K562 (cell line): Measurements from ENCODE around the gene SERPINB12. TPM values are rescaled to one million over a fixed set of nuclear protein-coding genes. Genes with fewer than 3 reads are reported as not detected.

Experiments used
- ATAC-seq: fragments of 200-7000 bp; cut with Tn5 transposase; 3 replicates; pipeline ENCODE4 v1.9.1; 2020; ENCODE audit warnings: moderate library complexity
- BruUV-seq: library from RNA; stranded (reverse); fragments of 400-500 nt; replicated peaks from 2 replicates; lab custom pipeline; 2021; lab: Mats Ljungman, UMichigan
- CTCF ChIA-PET: fragments of 300-600 bp; formaldehyde crosslinking; extraction: SDS; loops from one replicate; lab custom pipeline; 2021; ENCODE audit warnings: low intra/inter-chr PET ratio; lab: Yijun Ruan, JAX
- POLR2A ChIA-PET: fragments of 300-600, 350-650 bp; sonication (Branson Sonifier 250); formaldehyde crosslinking; extraction: SDS; loops from one replicate; lab custom pipeline; 2021; ENCODE audit warnings: antibody characterized with exemption, inconsistent platforms; lab: Yijun Ruan, JAX
- DNase-seq, 4 experiments: peaks; one replicate each; pipeline versions ENCODE4 v3.0.0 to v3.0.0-alpha.2; 2011 to 2018; ENCODE audit warnings: low spot score in 3 of 4, mixed read lengths in 3 of 4; ENCODE audit errors: extremely low read depth in 1 of 4
- FAIRE-seq: peaks from 2 replicates; lab custom pipeline; 2011; peaks lifted over from hg19 to GRCh38; lab: Jason Lieb, UNC
- H2AFZ ChIP-seq: 2 replicates; pipeline ENCODE4 v1.6.0; 2011; ENCODE audit warnings: low read depth, low read length, control low read depth, inconsistent platforms
- H3K27ac ChIP-seq: fragments of 200-600 bp; 3 replicates; pipeline ENCODE4 v1.8.0; 2011; ENCODE audit warnings: low read depth, mild to moderate bottlenecking, control low read depth, inconsistent platforms, low read length, moderate library complexity, mixed read lengths; ENCODE audit errors: extremely low read depth
- H3K27me3 ChIP-seq, 2 experiments: fragments of 300-600 bp in 1 of 2; 2 replicates in 1 of 2; 3 replicates in 1 of 2; pipeline versions ENCODE4 v1.6.0 to v1.8.0; 2011; ENCODE audit warnings: inconsistent platforms in 2 of 2, low read length in 2 of 2, mild to moderate bottlenecking in 1 of 2, mixed read lengths in 1 of 2, moderate library complexity in 1 of 2; ENCODE audit not compliant: control insufficient read depth in 2 of 2, insufficient read depth in 2 of 2
- H3K36me3 ChIP-seq: fragments of 300-600 bp; 3 replicates; pipeline ENCODE4 v1.8.0; 2011; ENCODE audit warnings: mild to moderate bottlenecking, low read length, inconsistent platforms; ENCODE audit not compliant: control insufficient read depth, insufficient read depth
- H3K4me1 ChIP-seq, 2 experiments: fragments of 200-600 bp in 1 of 2; replicated peaks in 1 of 2; 2 replicates in 1 of 2; 3 replicates in 1 of 2; pipeline versions ENCODE4 v1.5.1 to v1.8.0; 2011; ENCODE audit warnings: inconsistent platforms in 2 of 2, low read length in 2 of 2, mild to moderate bottlenecking in 1 of 2, mixed read lengths in 1 of 2, moderate library complexity in 1 of 2; ENCODE audit not compliant: control insufficient read depth in 2 of 2, insufficient read depth in 2 of 2
- H3K4me2 ChIP-seq: 2 replicates; pipeline ENCODE4 v1.6.1; 2011; ENCODE audit warnings: low read length, control low read depth, inconsistent platforms, mixed read lengths; ENCODE audit not compliant: insufficient read depth
- H3K4me3 ChIP-seq: fragments of 200-600 bp; sonication (generic), shearing (Covaris generic); 2 replicates; pipeline ENCODE4 v1.5.1; 2016; ENCODE audit warnings: control low read depth, inconsistent platforms
- H3K79me2 ChIP-seq: fragments of 200-600 bp; 3 replicates; pipeline ENCODE4 v1.8.0; 2011; ENCODE audit warnings: low read length, inconsistent platforms; ENCODE audit not compliant: control insufficient read depth, insufficient read depth
- H3K9ac ChIP-seq, 2 experiments: 2 replicates each; pipeline versions ENCODE4 v1.6.0 to v1.6.1; 2011; ENCODE audit warnings: low read depth in 2 of 2, low read length in 2 of 2, control low read depth in 1 of 2, inconsistent platforms in 1 of 2, mild to moderate bottlenecking in 1 of 2, mixed read lengths in 1 of 2; ENCODE audit not compliant: insufficient read depth in 1 of 2
- H3K9me1 ChIP-seq: one replicate; pipeline ENCODE4 v1.6.0; 2011; ENCODE audit warnings: inconsistent platforms, mild to moderate bottlenecking, low read length, moderate library complexity; ENCODE audit not compliant: control insufficient read depth, insufficient read depth
- H3K9me3 ChIP-seq: replicated peaks from 2 replicates; pipeline ENCODE4 v1.5.1; 2011; ENCODE audit warnings: low read depth, low read length, inconsistent platforms; ENCODE audit not compliant: control insufficient read depth, insufficient read depth
- H4K20me1 ChIP-seq: replicated peaks from 2 replicates; pipeline ENCODE4 v1.6.1; 2011; ENCODE audit warnings: low read length, inconsistent platforms, mixed read lengths; ENCODE audit not compliant: control insufficient read depth, insufficient read depth
- CAMTA2 ChIP-seq: fragments of 250-450 bp; sonication (Bioruptor Pico); conservative IDR thresholded peaks from 2 replicates; pipeline ENCODE4 v1.5.1; 2022
- MCM3 ChIP-seq: fragments of 450-650 bp; IDR thresholded peaks from 2 replicates; pipeline ENCODE4 v1.6.1; 2016
- PCBP1 ChIP-seq: fragments of 200-400 bp; formaldehyde crosslinking; IDR thresholded peaks from 2 replicates; pipeline ENCODE4 v1.6.1; 2018; ENCODE audit warnings: mild to moderate bottlenecking, low read depth, low read length; ENCODE audit not compliant: poor library complexity, severe bottlenecking
- PTTG1 ChIP-seq: fragments of 450-650 bp; IDR thresholded peaks from 2 replicates; pipeline ENCODE4 v1.6.1; 2016; ENCODE audit warnings: low read depth, mild to moderate bottlenecking, missing genetic modification characterization, missing compliant biosample characterization
- RB1 ChIP-seq: fragments of 450-650 bp; IDR thresholded peaks from 2 replicates; pipeline ENCODE4 v1.6.1; 2017; ENCODE audit warnings: low read depth, mild to moderate bottlenecking
- SETDB1 ChIP-seq: IDR thresholded peaks from one replicate; pipeline ENCODE4 v1.6.1; 2012; ENCODE audit warnings: low read length, control low read depth, inconsistent platforms
- ZFP36 ChIP-seq: fragments of 150-350 bp; IDR thresholded peaks from 2 replicates; pipeline ENCODE4 v1.6.1; 2018; ENCODE audit warnings: low read length, low read depth; ENCODE audit not compliant: partially characterized antibody
- ZNF324 ChIP-seq: fragments of 250-450 bp; sonication (Bioruptor Pico); IDR thresholded peaks from 2 replicates; pipeline ENCODE4 v1.4.0; 2020; ENCODE audit warnings: mild to moderate bottlenecking
- ZNF586 ChIP-seq: fragments of 450-650 bp; formaldehyde crosslinking; conservative IDR thresholded peaks from 2 replicates; pipeline ENCODE4 v1.4.0; 2020; ENCODE audit warnings: mild to moderate bottlenecking, moderate library complexity
- WGBS: fragments of 100-300 bp; shearing (Covaris generic); methylation state at CpG from one replicate; pipeline ENCODE4 v1.1.6; 2016; ENCODE audit warnings: low coverage, mixed read lengths; ENCODE audit not compliant: insufficient coverage; ENCODE audit errors: missing lambda C conversion rate; 5-methylcytosine and 5-hydroxymethylcytosine counted together
- in situ Hi-C: fragments of 300-500 bp; cut with MboI; formaldehyde crosslinking; loops from 4 replicates; pipeline ENCODE4 v1.15.0; 2018; ENCODE audit warnings: inconsistent platforms, mixed read lengths
- intact Hi-C: fragments of 100-400 bp; cut with micrococcal nuclease; formaldehyde crosslinking; loops from 2 replicates; pipeline ENCODE4 v1.14.2; 2022
- polyA plus RNA-seq, 8 experiments: library from polyadenylated mRNA; depleted of rRNA in 4 of 8; stranded (reverse) in 5 of 8; unstranded in 3 of 8; fragments of >200 nt; fragmentation: Nextera tagmentation in 2 of 8; fragmentation: Illumina TruSeq in 1 of 8; extraction: Ambion mirVana in 2 of 8; extraction: Trizol in 1 of 8; gene quantifications; 2 replicates each; pipeline versions ENCODE4 v1.2.1 to v1.2.3, GENCODE V29; 2011 to 2014; ENCODE audit warnings: inconsistent platforms in 1 of 8, missing spikeins in 1 of 8
- total RNA-seq, 7 experiments: library from RNA; depleted of rRNA in 6 of 7; stranded (reverse); fragments of >200 nt in 6 of 7; fragmentation: Illumina TruSeq in 2 of 7; extraction: Trizol in 2 of 7; gene quantifications; 2 replicates each; pipeline versions ENCODE4 v1.2.1 to v1.2.3, GENCODE V29; 2011 to 2021; ENCODE audit warnings: low replicate concordance in 1 of 7
- TF ChIP-seq, protein P1 (sequence below): fragments of 450-650 bp; IDR thresholded peaks from 2 replicates; pipeline ENCODE4 v1.6.1; 2016; ENCODE audit warnings: low read depth, mild to moderate bottlenecking, moderate library complexity
- TF ChIP-seq, protein P2 (sequence below): fragments of 450-650 bp; IDR thresholded peaks from 2 replicates; pipeline ENCODE4 v1.6.1; 2016; ENCODE audit warnings: antibody characterized with exemption
- TF ChIP-seq, protein P3 (sequence below): fragments of 250-450 bp; sonication (Bioruptor Pico); IDR thresholded peaks from 2 replicates; pipeline ENCODE4 v1.4.0; 2020; ENCODE audit warnings: mild to moderate bottlenecking, moderate library complexity

SERPINB12 gene
- total and polyA plus RNA-seq, 9 of the 15 experiments (the other 6 are each of a cell fraction or from before 2014, with no cell fraction given): not detected

DNA sequence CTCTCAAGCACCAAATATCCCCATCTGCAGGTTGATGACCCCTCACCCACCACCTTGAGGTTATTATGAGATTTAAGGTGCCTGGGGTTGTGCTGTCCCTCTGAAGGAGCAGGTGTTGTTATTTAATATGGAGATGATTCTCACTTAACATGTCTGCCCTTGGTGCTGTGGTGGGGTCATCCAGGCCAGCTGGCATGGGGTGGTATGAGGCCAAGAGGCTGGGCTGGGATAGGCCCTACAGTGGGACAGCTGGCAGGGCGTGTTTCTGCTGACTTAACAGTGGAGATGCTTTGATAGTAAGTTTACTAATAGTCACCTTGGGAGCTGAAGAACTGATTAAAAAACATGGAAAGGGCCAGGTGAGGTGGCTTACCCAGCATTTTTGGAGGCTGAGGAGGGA, 22.4 kb downstream of the SERPINB12 start:
- Histone ChIP-seq H3K4me1 (no peaks in the 10 kb centered on the region), H3K4me3 (no peak overlapping the region), H3K4me2 (no peak overlapping the region), H3K9ac (no peak overlapping the region), H3K36me3 (no peaks in the 10 kb centered on the region), H3K79me2 (no peaks in the 10 kb centered on the region), H3K9me1 (no peaks in the 10 kb centered on the region), H3K27ac (no peak overlapping the region), H2AFZ (no peak overlapping the region), H3K27me3 (no peaks in the 10 kb centered on the region; a peak in 1 of 5 replicates), H3K9me3 (no peaks in the 10 kb centered on the region), H4K20me1 (no peaks in the 10 kb centered on the region)
- ChIA-PET POLR2A (no interaction called here), CTCF (no interaction called here)
- 0% methylated on average over 1 of the region's 1 CpG for WGBS
- no TSS peak for BruUV-seq
- in situ Hi-C loops (no loop called here), intact Hi-C loops (no loop called here)
- no peak for FAIRE-seq
- no peak for DNase-seq
- no peak for TF ChIP-seq ZFP36
- TF ChIP-seq SETDB1: no peak
- TF ChIP-seq, protein P1, sequence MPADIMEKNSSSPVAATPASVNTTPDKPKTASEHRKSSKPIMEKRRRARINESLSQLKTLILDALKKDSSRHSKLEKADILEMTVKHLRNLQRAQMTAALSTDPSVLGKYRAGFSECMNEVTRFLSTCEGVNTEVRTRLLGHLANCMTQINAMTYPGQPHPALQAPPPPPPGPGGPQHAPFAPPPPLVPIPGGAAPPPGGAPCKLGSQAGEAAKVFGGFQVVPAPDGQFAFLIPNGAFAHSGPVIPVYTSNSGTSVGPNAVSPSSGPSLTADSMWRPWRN: no peak
- TF ChIP-seq, protein P2, sequence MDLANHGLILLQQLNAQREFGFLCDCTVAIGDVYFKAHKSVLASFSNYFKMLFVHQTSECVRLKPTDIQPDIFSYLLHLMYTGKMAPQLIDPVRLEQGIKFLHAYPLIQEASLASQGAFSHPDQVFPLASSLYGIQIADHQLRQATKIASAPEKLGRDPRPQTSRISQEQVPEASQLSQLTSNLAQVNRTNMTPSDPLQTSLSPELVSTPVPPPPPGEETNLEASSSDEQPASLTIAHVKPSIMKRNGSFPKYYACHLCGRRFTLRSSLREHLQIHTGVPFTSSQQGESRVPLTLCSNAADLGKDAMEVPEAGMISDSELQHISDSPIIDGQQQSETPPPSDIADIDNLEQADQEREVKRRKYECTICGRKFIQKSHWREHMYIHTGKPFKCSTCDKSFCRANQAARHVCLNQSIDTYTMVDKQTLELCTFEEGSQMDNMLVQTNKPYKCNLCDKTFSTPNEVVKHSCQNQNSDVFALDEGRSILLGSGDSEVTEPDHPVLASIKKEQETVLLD: no peak
- no peak for TF ChIP-seq MCM3
- TF ChIP-seq, protein P3, sequence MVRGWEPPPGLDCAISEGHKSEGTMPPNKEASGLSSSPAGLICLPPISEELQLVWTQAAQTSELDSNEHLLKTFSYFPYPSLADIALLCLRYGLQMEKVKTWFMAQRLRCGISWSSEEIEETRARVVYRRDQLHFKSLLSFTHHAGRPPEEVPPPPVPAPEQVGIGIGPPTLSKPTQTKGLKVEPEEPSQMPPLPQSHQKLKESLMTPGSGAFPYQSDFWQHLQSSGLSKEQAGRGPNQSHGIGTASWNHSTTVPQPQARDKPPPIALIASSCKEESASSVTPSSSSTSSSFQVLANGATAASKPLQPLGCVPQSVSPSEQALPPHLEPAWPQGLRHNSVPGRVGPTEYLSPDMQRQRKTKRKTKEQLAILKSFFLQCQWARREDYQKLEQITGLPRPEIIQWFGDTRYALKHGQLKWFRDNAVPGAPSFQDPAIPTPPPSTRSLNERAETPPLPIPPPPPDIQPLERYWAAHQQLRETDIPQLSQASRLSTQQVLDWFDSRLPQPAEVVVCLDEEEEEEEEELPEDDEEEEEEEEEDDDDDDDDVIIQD (CRISPR knock-in tag): no peak
- no peak for TF ChIP-seq CAMTA2
- no peak for TF ChIP-seq ZNF586 (CRISPR knock-in tag)
- TF ChIP-seq RB1: no peak
- TF ChIP-seq PTTG1 (tag): no peak
- TF ChIP-seq PCBP1: no peak
- no peak for TF ChIP-seq ZNF324 (CRISPR knock-in tag)
- ATAC-seq: no peak
